ENCODE measurements around the gene CALML5.

CALML5 gene

DNA sequence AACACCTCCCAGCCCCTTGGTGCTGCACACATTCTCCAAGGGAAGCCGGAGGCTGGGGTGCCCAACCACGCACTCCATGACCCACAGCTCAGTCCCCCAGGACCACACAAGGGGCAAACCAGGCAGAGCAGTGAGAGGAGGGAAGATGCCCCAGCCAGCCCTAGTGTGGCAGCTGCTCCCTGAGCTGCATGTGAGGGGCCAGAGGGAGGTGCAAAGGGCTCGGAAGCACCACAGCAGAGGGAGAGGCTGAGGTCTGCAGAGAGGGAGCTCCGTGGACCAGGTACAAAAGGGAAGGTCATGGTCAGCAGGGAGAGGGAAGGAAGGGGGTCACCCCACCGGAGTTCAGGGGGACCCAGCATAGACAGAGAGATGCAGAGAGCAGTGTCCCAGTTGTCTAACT, 1.5 kb upstream of the CALML5 start:
- DNase-seq (ENCODE audit: low read depth, low spot score): no peak

DNA sequence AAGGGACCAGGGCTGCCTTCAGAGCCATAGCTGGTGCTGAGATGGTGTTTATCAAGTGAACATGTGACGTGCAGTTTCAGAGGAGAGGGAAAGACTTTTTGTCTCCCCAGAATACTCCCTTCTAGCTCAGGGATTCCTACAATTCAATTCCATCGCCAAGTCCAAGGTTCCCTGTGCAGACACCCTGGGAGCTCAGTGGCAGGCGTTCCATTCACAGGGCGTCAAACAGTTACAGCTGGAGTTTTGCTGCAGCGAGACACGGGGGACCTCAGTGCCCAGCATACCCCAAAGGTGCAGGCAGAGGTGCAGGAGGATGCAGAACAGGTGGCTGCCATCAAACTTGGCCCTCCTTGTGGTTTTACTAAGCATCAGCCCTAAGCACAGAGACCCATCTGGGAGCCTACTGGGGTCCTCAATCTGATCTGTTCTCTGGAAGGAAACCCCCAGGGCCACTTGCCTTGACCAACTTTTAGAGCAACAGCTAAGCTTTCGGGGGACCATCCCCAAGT, 846 bp upstream of the CALML5 start:
- no peak for DNase-seq (ENCODE audit: low read depth, low spot score)

DNA sequence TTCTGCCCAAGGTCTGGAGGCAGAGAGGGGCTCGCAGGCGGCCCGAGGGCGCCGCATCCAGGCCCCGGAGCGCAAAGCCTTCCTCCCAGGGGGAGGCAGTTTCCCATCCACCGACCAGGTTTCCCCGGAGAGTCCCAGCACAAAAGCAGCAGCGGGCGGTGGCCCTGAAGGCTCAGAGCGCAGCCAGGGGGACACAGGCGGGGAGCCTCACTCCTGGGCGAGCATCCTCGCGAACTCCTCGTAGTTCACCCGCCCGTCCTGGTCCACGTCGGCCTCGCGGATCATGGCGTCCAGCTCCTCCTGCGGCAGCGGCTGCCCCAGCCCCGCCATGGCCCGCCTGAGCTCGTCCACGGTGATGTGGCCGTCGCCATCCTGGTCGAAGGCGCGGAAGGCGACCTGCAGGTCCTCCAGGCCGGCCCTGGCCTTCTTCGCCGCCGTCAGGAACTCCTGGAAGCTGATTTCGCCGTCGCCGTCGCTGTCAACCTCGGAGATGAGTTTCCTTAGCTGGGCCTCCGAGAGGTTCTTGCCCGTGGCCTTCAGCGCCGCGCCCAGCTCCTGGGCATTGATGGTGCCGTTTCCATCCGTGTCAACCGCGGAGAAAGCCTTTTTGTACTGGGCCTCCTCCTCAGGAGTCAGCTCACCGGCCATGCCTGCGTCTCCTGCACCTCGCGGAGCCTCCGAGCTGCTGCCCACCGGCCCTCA, 428 bp downstream of the CALML5 start:
- no peak for DNase-seq (ENCODE audit: low read depth, low spot score)

DNA sequence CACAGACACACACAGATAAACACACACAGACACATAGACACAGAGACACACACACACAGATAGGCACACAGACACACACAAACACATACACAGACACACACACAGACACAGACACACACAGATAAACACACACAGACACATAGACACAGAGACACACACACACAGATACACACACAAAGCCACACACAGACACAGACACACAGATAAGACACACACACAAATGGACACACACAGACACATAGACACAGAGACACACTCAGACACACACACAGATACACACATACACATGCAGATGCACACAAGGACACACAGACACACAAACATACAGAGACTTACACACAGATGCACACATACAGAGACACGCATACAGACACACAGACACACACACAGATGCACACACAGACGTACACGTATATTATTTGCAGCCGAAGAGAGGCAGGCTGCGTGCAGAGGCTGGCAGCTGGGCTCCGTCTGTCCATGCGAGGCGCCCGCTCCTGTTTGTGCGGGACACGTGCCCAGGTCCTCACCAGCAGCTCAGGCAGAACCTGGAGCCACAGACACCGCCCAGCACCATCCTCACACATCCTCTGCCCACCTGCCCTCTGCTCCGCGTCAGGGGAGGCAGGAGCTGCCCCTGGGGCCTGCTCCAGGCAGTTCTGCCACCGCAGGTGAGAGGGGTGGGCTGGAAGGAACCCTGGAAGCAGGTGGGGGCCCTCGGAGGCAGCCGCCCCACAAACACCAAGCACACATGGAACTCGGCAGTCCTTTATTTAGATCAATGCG, 1.2 kb downstream of the CALML5 start:
- DNase-seq (ENCODE audit: low read depth, low spot score): no peak

- DNase-seq (ENCODE audit: low read depth, low spot score): no peak
Measured at GRCh38 chr10:5497289-5497688, 2.1 kb downstream of the CALML5 start.

- DNase-seq (ENCODE audit: low read depth, low spot score): no peak
Measured at GRCh38 chr10:5496261-5497250, 2.8 kb downstream of the CALML5 start.

DNA sequence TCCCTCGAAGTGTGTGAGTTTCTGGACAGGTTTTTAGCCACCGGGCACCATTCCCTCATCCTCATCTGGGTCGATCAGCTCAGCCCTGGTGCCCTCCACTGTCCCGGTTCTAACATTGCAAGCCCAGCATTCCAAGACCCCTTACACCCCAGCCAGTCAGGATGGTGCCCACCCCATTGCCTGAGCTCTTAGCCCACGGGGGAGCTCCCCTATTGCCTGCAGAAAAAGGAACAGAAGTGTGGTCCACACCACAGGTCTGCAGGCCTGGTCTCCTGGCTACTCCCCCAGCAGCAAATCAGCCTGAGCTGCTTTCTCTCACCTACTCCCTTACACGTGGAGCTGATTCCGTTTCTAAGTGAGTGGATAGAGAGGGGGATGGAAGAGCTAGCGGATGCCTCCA, 4.8 kb downstream of the CALML5 start:
- no peak for DNase-seq (ENCODE audit: low read depth, low spot score)

DNA sequence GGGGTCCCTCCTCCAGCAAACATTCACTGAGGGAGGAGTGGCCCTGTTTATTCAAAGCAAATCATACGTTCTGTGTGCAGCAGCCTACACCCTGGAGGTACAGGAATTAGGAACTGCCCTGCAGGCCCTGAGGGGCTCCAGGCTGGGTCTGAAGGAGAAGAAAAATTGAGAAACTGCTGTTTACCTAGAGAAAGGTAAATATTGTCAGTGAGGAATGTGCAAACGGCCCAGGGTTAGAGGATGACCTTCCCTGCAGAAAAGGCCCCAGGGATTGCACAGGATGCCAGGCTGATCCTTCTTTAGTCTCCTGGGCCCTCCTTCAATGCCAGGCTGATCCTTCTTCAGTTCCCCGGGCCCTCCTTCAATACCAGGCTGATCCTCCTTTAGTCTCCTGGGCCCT, 5.7 kb downstream of the CALML5 start:
- no peak for DNase-seq (ENCODE audit: low read depth, low spot score)

- no peak for DNase-seq (ENCODE audit: low read depth, low spot score)
Measured at GRCh38 chr10:5492929-5493576, 6.3 kb downstream of the CALML5 start.

- no peak for DNase-seq (ENCODE audit: low read depth, low spot score)
Measured at GRCh38 chr10:5492322-5492855, 7.0 kb downstream of the CALML5 start.

GRCh38 chr10:5491477-5491876, 7.9 kb downstream of the CALML5 start:
- no peak for DNase-seq (ENCODE audit: low read depth, low spot score)

DNA sequence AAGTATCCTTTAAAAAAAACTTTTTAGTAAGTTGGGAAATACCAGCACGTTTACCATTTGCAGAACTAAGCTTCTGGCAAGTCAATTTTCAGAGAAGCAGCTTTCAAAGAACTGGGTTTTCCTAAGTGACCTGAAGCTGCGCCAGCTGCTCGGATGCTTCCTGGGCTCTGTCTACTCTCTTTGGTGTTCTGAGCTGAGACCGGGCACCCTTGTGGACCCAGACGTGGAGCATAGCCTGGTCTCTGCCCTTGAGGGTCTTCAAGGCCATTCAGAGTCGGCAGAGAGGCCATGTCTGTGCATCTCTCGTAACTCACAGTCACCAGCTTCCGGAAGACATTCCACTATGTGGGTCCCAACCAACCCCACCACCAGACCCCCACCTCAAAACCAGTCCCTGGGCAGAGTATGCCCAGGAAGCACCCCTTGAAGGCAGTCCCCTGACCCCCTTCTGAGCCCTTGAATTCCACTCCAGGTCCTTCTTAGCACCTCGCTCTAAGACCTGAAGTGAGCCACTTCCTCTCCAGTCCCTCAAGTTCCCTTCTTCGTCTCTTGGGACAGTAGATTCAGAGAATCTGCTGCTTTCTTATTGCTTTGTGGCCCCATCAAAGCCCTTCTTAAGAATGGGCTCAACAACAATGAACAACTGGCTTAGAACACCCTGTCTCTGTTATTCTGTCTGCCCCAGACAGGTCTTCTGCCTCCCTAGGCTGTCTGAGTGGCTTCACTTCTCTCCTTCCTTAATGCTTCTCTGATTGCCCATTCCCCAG, 8.5 kb downstream of the CALML5 start:
- DNase-seq (ENCODE audit: low read depth, low spot score): no peak

GRCh38 chr10:5490032-5490431, 9.3 kb downstream of the CALML5 start:
- DNase-seq (ENCODE audit: low read depth, low spot score): no peak

- no peak for DNase-seq (ENCODE audit: low read depth, low spot score)
Measured at GRCh38 chr10:5488272-5489161, 10.9 kb downstream of the CALML5 start.

- no peak for DNase-seq (ENCODE audit: low read depth, low spot score)
Measured at GRCh38 chr10:5486853-5487235, 12.5 kb downstream of the CALML5 start.

- no peak for DNase-seq (ENCODE audit: low read depth, low spot score)
Measured at GRCh38 chr10:5485948-5486852, 13.2 kb downstream of the CALML5 start.

- DNase-seq (ENCODE audit: low read depth, low spot score): no peak
Measured at GRCh38 chr10:5485290-5485689, 14.1 kb downstream of the CALML5 start.

DNA sequence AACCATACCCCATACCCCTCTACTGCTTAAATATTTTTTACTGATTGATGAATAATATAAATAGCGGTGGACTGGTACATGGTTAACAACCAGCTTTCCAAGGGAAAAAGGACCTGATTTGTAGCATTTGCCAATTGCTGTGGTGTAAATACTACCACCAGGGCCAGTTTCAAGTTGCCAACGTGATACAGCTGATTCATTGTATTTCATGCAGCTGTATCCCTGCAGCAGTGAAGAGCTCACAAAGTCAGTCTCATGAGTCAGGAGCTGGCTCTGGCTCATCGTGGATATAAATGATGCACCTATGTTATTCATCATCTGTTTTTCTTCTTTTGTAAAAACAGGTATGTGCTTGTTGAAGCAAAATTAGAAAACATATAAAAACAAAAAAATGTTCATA, 15.2 kb downstream of the CALML5 start:
- no peak for DNase-seq (ENCODE audit: low read depth, low spot score)
